ENCODE measurements around the gene LIG4. TPM values are rescaled to one million over a fixed set of nuclear protein-coding genes. Genes with fewer than 3 reads are reported as not detected.
"Not testable (repeated sequence)": the region's sequence is repeated elsewhere in the genome, so short reads cannot be mapped to it uniquely, and the experiment has no call there.

The LIG4 gene
- 20.3 and 27.5 TPM in 2 replicates for total RNA-seq

GRCh38 chr13:108215436-108215835, at the start of gene LIG4:
LIG4 (minus strand) TSS chr13:108215536; CDS start chr13:108211268, 4,268 bp downstream.
- peak; percentile 87 for DNase-seq (ENCODE audit: low read depth)

GRCh38 chr13:108263621-108264355, 48.5 kb upstream of the LIG4 start:
- DNase-seq (ENCODE audit: low read depth) = no peak

GRCh38 chr13:108257248-108257647, 41.9 kb upstream of the LIG4 start:
- no peak for DNase-seq (ENCODE audit: low read depth)

- DNase-seq (ENCODE audit: low read depth) = no peak
These were observed 33.8 kb upstream of the LIG4 start for GRCh38 chr13:108249150-108249549.

GRCh38 chr13:108230377-108230776, 15.0 kb upstream of the LIG4 start:
- no peak for DNase-seq (ENCODE audit: low read depth)

DNA sequence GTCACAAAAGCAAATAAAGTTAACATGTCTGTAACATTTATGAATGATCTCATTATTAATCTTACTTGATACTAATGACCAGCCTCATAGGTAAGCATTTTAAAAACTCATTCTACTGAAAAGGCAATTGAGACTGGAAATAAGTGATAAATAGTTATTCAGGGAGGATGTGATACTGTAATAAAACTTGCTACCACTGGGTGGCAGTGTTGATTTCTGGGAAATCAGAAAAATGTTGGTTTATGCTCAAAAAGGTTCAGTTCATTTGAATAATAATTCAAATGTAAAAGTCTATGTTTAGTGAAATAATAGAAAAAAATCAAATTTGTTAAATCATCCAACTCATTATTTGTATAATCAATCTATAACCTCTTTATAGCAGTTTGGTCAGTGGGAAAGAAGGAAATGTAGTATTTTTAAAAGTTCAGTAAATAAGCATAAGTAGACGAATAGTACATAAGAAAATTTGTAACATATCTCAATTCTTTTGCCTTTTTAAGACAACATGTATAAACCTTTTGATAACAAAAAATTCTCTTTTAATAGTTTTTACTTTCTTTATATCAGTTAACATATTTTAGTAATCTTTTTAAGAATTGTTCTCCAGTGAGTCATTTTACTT, 12.4 kb upstream of the LIG4 start:
- peak; percentile 41 for DNase-seq (ENCODE audit: low read depth)

- no peak for DNase-seq (ENCODE audit: low read depth)
These were observed 10.8 kb upstream of the LIG4 start for GRCh38 chr13:108226184-108226583.

- DNase-seq (ENCODE audit: low read depth) = no peak
These were observed 10.1 kb upstream of the LIG4 start for GRCh38 chr13:108225440-108225839.

DNA sequence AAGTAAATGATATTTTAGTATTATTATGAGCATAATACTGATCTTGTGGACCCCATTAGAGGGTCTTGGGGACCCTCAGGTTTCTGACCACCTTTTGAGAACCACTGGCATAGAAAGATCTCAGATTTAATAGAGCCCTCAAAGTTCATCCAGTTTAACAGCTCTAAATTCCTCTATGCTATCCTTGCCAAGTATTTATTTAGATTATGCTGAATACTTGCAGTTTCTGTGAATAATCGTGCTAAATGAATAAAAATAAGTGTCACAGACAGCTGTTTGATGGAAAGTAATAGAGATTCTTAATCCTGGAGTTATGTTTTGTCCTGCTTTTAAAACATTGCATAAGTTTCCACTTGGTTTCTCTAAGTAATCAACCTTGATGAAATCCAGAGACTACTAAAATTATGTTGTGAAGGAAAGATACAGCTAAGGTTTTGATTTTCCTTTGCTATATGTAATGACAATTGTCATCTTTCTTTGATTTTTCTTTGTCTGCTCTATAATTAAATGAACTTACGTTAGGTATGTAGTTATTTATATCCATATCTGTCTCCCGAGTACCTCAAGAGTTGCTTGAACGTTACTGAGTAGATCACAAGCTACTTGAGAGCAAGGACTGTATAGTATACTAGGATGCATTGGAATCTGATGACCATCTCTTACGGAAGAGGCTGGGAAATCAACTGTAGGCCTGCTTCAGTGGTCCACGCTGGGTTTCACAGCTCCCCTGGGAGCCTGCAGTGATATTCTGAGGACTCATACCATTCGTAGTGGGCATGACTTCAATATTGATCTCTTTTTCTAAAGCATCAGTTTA, 8.6 kb upstream of the LIG4 start:
- no peak for DNase-seq (ENCODE audit: low read depth)

DNA sequence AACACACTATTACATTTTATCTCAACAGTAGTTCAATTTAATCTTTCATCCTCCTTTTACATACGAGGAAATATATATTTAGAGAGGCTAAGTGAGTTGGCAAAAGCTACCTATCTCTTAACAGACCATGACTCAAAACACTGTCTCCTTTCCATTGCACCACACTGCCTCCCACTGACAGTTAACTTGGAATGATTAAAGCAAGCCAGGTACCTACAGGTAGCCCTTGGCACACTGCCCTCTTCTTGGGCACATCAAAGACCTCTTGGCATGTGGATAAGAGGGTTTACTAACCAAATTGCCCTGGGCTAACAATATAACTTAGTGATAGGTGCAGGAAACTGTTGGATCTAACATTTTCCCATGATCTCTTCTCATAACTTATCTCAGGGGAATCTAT, 4.7 kb upstream of the LIG4 start:
- peak; percentile 14 for DNase-seq (ENCODE audit: low read depth)

DNA sequence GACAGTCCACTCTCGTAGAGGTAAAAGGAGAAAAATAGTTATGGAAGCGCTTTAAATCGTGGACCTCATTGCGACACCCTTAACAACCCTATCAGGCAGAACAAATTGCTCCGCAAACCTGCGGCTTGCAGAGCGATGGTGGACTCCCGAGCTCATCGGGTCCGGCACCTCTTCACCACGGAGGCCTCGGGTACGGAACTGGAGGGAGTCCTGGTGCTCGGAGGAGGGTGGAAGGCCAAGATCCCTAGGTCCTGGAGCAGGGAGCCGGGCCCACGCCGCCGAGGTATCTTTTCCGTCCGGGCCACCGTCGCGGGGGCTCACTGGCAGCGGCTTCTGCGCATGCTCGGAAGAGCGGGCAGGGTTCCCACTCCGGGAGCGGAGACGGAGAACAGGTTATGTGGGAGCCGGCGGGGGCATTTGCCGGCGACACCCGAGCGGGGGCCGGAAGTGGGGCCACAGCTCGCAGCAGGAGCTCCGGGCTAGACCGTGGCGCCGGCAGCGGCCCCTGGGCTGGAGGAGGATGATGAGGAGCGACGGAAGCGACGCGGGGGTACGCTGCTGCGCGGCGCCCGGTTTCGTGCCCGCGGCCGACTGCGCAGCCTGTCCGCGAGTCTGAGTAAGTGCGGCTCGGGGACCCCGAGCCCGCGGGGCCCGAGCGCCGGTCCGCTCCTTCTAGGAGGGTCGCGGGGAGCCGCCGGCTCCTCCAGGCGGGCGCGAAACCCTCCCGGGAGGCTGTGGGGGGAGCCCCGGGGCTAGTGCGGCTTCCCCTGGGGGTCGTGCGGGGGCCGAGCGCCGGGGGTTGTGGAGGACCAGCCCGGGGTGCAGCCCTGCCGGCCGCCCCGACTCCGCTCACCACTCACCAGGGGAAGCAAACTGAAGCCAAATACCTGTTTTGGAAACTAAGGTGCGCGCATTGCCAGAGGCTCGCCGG, 3.0 kb upstream of the LIG4 start, which contains the start of gene ABHD13:
TSS of gene ABHD13 (plus strand) at position 349 of the 931 bp plus-strand sequence. CDS start 10,827 bp downstream, outside the sequence.
- DNase-seq (ENCODE audit: low read depth) = peak; percentile 58

DNA sequence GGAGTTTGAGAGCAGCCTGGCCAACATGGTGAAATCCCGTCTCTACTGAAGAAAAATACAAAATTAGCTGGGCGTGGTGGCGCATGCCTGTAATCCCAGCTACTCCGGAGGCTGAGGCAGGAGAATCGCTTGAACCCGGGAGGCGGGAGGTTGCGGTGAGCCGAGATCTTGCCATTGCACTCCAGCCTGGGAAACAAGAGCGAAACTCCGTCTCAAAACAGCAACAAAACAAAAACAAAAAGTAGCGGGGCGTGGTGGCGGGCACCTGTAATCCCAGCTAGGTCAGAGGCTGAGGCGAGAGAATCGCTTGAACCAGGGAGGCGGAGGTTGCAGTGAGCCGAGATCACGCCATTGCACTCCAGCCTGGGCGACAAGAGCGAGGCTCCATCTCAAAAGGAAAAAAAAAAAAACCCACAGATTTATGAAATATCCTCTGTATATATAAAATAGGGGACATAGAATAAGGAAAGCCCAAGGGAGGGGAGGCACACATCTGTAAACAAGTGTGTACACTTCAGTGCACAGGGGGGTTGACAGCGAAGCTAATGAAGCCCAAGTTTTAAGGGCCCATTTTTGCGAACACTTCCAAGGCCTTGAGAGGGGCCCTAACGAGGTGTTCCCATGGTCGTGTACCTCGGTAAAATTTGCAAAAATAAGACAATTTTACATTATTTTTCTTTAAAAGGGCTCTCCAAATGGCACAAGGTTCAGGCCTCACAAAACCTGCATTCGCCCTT, 2.1 kb upstream of the LIG4 start:
- DNase-seq (ENCODE audit: low read depth) = not testable (repeated sequence)

DNA sequence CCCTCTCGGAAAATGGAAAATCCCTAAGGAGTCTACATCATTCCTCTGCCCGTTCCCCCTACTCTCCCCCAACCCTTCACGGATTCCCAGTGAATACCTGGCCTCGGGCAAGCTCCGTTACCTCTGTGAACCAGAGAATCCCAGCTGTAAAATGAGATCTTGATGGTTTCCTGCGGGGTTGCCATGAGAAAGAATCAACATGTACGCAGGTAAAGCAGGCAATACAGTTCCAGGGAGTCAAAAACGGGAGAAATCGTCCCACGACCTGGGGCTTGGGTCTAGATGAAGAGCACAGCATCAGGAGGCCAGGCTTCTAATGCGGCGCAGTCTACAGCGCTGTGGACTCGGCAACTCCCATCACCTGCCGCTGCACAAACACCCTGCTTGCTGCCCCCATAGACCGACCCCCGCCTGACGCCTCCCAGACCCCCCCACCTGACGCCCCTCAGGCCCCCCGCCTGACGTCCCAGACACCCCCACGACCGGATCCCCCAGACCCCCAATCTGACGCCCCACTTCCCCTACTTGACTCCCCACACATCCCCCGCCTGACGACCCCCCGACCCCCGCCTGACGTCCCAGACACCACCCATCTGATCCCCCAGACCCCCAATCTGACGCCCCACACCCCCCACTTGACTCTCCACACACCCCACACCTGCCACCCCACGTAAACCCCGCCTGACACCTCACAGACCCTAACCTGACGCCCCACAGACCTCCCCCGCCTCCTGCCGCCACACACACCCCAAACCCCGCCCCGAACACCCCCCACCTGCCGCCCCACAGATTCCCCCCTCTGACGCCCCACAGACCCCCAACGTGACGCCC, 680 bp downstream of the LIG4 start:
- DNase-seq (ENCODE audit: low read depth) = peak; percentile 6

- peak; percentile 75 for DNase-seq (ENCODE audit: low read depth)
These were observed 1.4 kb downstream of the LIG4 start for GRCh38 chr13:108213946-108214345.

GRCh38 chr13:108212886-108213285, 2.5 kb downstream of the LIG4 start:
- no peak for DNase-seq (ENCODE audit: low read depth)

DNA sequence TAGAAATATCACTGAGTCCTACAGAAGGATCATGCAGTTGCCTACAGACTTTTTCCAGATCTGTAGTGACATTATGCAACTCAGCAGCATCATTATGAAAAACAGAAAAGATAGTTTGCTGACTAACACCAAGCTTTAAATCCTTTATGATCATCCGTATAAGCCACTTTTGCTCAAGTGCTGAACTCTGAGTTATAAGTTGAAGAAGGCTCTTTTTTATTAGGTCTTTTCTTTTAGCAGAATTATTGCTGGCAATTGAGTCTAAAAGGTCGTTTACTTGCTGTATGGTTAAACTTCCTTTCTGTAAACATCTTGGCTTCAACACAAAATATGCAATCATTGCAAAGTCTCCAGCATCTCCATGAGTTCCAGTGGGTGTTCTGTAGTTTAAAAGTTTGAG, 4.8 kb downstream of the LIG4 start:
- DNase-seq (ENCODE audit: low read depth) = no peak

GRCh38 chr13:108200781-108201398, 14.4 kb downstream of the LIG4 start:
- peak; percentile 56 for DNase-seq (ENCODE audit: low read depth)

- no peak for DNase-seq (ENCODE audit: low read depth)
These were observed 19.5 kb downstream of the LIG4 start for GRCh38 chr13:108195861-108196260.

- no peak for DNase-seq (ENCODE audit: low read depth)
These were observed 20.2 kb downstream of the LIG4 start for GRCh38 chr13:108195146-108195545.
